Measurements from ENCODE around the gene PDGFD.

GRCh38 chr11:103994518-103994917, 169.4 kb downstream of the PDGFD start:
- TF ChIP-seq POLR2A (IDR thresholded peaks at IDR 0.05): no peak
- no peak for TF ChIP-seq CTCF (IDR thresholded peaks at IDR 0.05)
- TF ChIP-seq EP300 (IDR thresholded peaks at IDR 0.05): no peak

Measured in ovary (tissue), 3 donors.